ENCODE results near the gene TAPT1. TPM values are rescaled to one million over a fixed set of nuclear protein-coding genes. Genes with fewer than 3 reads are reported as not detected.

Gene TAPT1
- total RNA-seq, 1 experiment from 2014 or later = 22.0 TPM

- H3K36me3 Mint-ChIP-seq (ENCODE audit: insufficient read depth, unreplicated experiment) = no peaks in the 10 kb centered on the region
- H3K4me3 Mint-ChIP-seq (ENCODE audit: unreplicated experiment) = no peak overlapping the region
- BruUV-seq (replicated peaks) = no TSS peak
- H3K9me3 Mint-ChIP-seq (ENCODE audit: unreplicated experiment) = no peaks in the 10 kb centered on the region
- CTCF ChIA-PET = interaction anchor here (0.8 kb wide), 1 partner anchor 148 kb away, joined by 5 read pairs; no protein-coding TSS in a partner anchor
- H3K27ac Mint-ChIP-seq (ENCODE audit: low read depth, unreplicated experiment) = no peak overlapping the region
- DNase-seq (ENCODE audit: unreplicated experiment) = no peak
- H3K27me3 Mint-ChIP-seq (ENCODE audit: insufficient read depth, unreplicated experiment) = peaks cover 37% of the 10 kb centered on the region
- intact Hi-C loops (cut with micrococcal nuclease) = no loop called here
- H3K4me1 Mint-ChIP-seq (ENCODE audit: insufficient read depth, unreplicated experiment) = no peaks in the 10 kb centered on the region
- TF ChIP-seq, protein P1, sequence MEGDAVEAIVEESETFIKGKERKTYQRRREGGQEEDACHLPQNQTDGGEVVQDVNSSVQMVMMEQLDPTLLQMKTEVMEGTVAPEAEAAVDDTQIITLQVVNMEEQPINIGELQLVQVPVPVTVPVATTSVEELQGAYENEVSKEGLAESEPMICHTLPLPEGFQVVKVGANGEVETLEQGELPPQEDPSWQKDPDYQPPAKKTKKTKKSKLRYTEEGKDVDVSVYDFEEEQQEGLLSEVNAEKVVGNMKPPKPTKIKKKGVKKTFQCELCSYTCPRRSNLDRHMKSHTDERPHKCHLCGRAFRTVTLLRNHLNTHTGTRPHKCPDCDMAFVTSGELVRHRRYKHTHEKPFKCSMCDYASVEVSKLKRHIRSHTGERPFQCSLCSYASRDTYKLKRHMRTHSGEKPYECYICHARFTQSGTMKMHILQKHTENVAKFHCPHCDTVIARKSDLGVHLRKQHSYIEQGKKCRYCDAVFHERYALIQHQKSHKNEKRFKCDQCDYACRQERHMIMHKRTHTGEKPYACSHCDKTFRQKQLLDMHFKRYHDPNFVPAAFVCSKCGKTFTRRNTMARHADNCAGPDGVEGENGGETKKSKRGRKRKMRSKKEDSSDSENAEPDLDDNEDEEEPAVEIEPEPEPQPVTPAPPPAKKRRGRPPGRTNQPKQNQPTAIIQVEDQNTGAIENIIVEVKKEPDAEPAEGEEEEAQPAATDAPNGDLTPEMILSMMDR (IDR thresholded peaks at IDR 0.05; ENCODE audit: unreplicated experiment) = no peak
- POLR2A ChIA-PET = no interaction called here
Observed at GRCh38 chr4:16119981-16120380, 106.3 kb downstream of the TAPT1 start.

GRCh38 chr4:16118090-16118489 lies 108.2 kb downstream of the TAPT1 start:
- BruUV-seq (replicated peaks) = no TSS peak
- CTCF ChIA-PET = no interaction called here

DNA sequence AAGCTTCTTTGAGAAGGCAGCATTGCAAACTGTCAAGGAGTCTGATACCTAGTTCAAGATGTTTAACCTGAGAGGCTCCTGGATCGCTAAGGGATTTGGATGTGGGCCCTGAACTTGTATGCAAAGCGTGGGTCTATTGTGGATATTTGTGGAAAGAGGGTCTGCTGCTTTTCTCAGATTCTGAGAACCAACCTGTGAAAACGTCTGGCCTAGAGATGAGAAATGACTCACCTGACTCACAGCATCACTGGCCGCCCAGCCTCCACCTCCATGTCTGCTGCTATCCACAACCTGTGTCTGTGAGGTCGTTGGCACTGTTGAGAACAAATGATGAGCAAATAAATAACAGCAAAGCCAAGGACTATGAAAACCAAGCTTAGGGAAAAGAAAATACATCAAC lies 109.1 kb downstream of the TAPT1 start:
- Mint-ChIP-seq H3K4me1 (ENCODE audit: insufficient read depth, unreplicated experiment) (no peaks in the 10 kb centered on the region), H3K27me3 (ENCODE audit: insufficient read depth, unreplicated experiment) (peaks cover 52% of the 10 kb centered on the region), H3K4me3 (ENCODE audit: unreplicated experiment) (no peak overlapping the region), H3K36me3 (ENCODE audit: insufficient read depth, unreplicated experiment) (no peaks in the 10 kb centered on the region), H3K27ac (ENCODE audit: low read depth, unreplicated experiment) (no peak overlapping the region), H3K9me3 (ENCODE audit: unreplicated experiment) (no peaks in the 10 kb centered on the region)
- ChIA-PET POLR2A (no interaction called here), CTCF (no interaction called here)
- TF ChIP-seq, protein P1 (IDR thresholded peaks at IDR 0.05; ENCODE audit: unreplicated experiment) = no peak
- intact Hi-C loops (cut with micrococcal nuclease) = no loop called here
- BruUV-seq (replicated peaks) = no TSS peak
- no peak for DNase-seq (ENCODE audit: unreplicated experiment)

More at GRCh38 chr4:16118090-16118489, 108.2 kb downstream of the TAPT1 start:
- peaks cover 50% of the 10 kb centered on the region for H3K27me3 Mint-ChIP-seq (ENCODE audit: insufficient read depth, unreplicated experiment)
- intact Hi-C loops (cut with micrococcal nuclease) = no loop called here
- DNase-seq (ENCODE audit: unreplicated experiment) = no peak
- H3K36me3 Mint-ChIP-seq (ENCODE audit: insufficient read depth, unreplicated experiment) = no peaks in the 10 kb centered on the region
- no peak overlapping the region for H3K27ac Mint-ChIP-seq (ENCODE audit: low read depth, unreplicated experiment)
- H3K4me1 Mint-ChIP-seq (ENCODE audit: insufficient read depth, unreplicated experiment) = no peaks in the 10 kb centered on the region
- TF ChIP-seq, protein P1 (IDR thresholded peaks at IDR 0.05; ENCODE audit: unreplicated experiment) = no peak
- POLR2A ChIA-PET = no interaction called here
- no peak overlapping the region for H3K4me3 Mint-ChIP-seq (ENCODE audit: unreplicated experiment)
- H3K9me3 Mint-ChIP-seq (ENCODE audit: unreplicated experiment) = no peaks in the 10 kb centered on the region

- TF ChIP-seq, protein P1 (IDR thresholded peaks at IDR 0.05; ENCODE audit: unreplicated experiment) = no peak
- DNase-seq (ENCODE audit: unreplicated experiment) = no peak
- intact Hi-C loops (cut with micrococcal nuclease) = no loop called here
- Mint-ChIP-seq H3K4me3 (ENCODE audit: unreplicated experiment) (no peak overlapping the region), H3K27ac (ENCODE audit: low read depth, unreplicated experiment) (no peak overlapping the region), H3K4me1 (ENCODE audit: insufficient read depth, unreplicated experiment) (no peaks in the 10 kb centered on the region), H3K9me3 (ENCODE audit: unreplicated experiment) (no peaks in the 10 kb centered on the region), H3K36me3 (ENCODE audit: insufficient read depth, unreplicated experiment) (no peaks in the 10 kb centered on the region), H3K27me3 (ENCODE audit: insufficient read depth, unreplicated experiment) (peaks cover 52% of the 10 kb centered on the region)
- ChIA-PET CTCF (no interaction called here), POLR2A (no interaction called here)
- no TSS peak for BruUV-seq (replicated peaks)
Observed at GRCh38 chr4:16116493-16116990, 109.7 kb downstream of the TAPT1 start.
